CD4-positive, alpha-beta T cell treated with Interleukin-4 for 4 hours (primary cell): ENCODE measurements around the gene LDHA.

Experiments
- DNase-seq: peaks from one replicate; pipeline ENCODE4 v3.0.0-alpha.2; 2020

Gene LDHA

GRCh38 chr11:18394275-18394927, at the start of gene LDHA:
TSS of gene LDHA (plus strand) at chr11:18394563. CDS start at chr11:18396843, 2,280 bp downstream.
- peak; percentile 98 for DNase-seq

- no peak for DNase-seq
These were observed 46.8 kb upstream of the LDHA start for GRCh38 chr11:18347471-18348125.

GRCh38 chr11:18352581-18352980, 41.8 kb upstream of the LDHA start:
- DNase-seq: no peak

GRCh38 chr11:18358646-18359045, 35.7 kb upstream of the LDHA start:
- DNase-seq: no peak

GRCh38 chr11:18361154-18361553, 33.2 kb upstream of the LDHA start:
- no peak for DNase-seq

- DNase-seq: no peak
These were observed 29.8 kb upstream of the LDHA start for GRCh38 chr11:18364495-18365073.

- no peak for DNase-seq
These were observed 28.6 kb upstream of the LDHA start for GRCh38 chr11:18365741-18366140.

GRCh38 chr11:18366286-18366685, 28.1 kb upstream of the LDHA start:
- no peak for DNase-seq

- no peak for DNase-seq
These were observed 26.9 kb upstream of the LDHA start for GRCh38 chr11:18367431-18367830.

GRCh38 chr11:18368221-18368620, 26.1 kb upstream of the LDHA start:
- DNase-seq: peak; percentile 17

GRCh38 chr11:18369398-18369797, 25.0 kb upstream of the LDHA start:
- no peak for DNase-seq

GRCh38 chr11:18371279-18371678, 23.1 kb upstream of the LDHA start:
- DNase-seq: no peak

- no peak for DNase-seq
These were observed 22.2 kb upstream of the LDHA start for GRCh38 chr11:18372201-18372600.

GRCh38 chr11:18374956-18375355, 19.4 kb upstream of the LDHA start:
- DNase-seq: no peak

- DNase-seq: no peak
These were observed 18.4 kb upstream of the LDHA start for GRCh38 chr11:18375941-18376340.

GRCh38 chr11:18379201-18379600, 15.2 kb upstream of the LDHA start:
- no peak for DNase-seq

- DNase-seq: peak; percentile 92
These were observed 10.8 kb upstream of the LDHA start for GRCh38 chr11:18383388-18384156.

- peak; percentile 41 for DNase-seq
These were observed 10.2 kb upstream of the LDHA start for GRCh38 chr11:18384157-18384641.

GRCh38 chr11:18390088-18390487, 4.3 kb upstream of the LDHA start:
- DNase-seq: no peak

GRCh38 chr11:18392434-18393321, 1.7 kb upstream of the LDHA start:
- no peak for DNase-seq

- DNase-seq: no peak
These were observed 635 bp upstream of the LDHA start for GRCh38 chr11:18393581-18394274.
